HG02938 (cell line): Measurements from ENCODE around the gene MAPK7.
"Not testable (repeated sequence)": the region's sequence is repeated elsewhere in the genome, so short reads cannot be mapped to it uniquely, and the experiment has no call there.

Experiments used
- ATAC-seq: cut with Tn5 transposase; IDR thresholded peaks from one replicate; pipeline ENCODE4 v1.9.1; 2021; ENCODE audit warnings: mild to moderate bottlenecking, moderate library complexity; ENCODE audit not compliant: unreplicated experiment

MAPK7 gene

GRCh38 chr17:19342611-19343255 lies 35.6 kb upstream of the MAPK7 start:
- ATAC-seq: no peak

DNA sequence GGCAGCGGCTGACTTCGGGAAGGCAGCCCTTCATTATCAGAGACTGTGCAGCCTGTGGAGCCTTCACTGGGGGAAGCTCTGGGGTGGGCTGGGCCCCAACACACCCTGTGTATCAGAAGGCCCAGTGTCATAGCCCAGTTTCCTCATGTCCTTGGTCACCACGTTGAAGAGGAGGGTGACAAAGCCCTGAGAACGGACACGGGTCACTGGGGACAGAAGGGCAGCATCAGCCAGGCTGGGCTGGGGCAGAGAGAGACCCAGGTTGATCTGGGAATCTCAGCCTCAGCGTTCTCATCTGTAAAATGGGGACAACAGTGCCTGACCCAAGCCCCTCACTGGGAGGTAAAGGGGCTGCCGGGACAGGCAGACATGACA lies 35.1 kb upstream of the MAPK7 start:
- ATAC-seq: no peak

DNA sequence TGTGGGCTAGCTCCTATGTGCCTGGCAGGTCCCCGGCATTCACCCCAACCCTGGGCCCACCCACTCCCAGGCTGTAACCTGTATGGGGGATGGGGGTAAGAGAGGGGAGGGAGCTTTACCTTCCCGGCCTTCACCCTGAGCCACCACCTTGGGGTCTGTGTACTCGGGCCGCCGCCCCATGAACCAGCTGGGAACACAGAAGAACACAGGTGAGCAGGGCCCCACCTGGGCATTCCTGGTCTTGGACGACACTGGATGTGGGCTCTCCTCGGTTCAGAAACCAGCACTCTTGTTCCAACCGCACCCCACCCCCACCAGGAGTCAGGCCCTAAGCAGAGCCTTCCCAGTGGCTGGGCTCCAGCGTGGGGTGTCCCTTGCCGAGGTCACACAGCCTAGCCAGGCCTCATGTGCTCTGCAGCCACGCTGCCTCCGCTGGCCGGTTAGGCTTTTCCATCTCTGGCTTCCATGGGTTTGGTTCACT lies 34.6 kb upstream of the MAPK7 start:
- ATAC-seq: no peak

DNA sequence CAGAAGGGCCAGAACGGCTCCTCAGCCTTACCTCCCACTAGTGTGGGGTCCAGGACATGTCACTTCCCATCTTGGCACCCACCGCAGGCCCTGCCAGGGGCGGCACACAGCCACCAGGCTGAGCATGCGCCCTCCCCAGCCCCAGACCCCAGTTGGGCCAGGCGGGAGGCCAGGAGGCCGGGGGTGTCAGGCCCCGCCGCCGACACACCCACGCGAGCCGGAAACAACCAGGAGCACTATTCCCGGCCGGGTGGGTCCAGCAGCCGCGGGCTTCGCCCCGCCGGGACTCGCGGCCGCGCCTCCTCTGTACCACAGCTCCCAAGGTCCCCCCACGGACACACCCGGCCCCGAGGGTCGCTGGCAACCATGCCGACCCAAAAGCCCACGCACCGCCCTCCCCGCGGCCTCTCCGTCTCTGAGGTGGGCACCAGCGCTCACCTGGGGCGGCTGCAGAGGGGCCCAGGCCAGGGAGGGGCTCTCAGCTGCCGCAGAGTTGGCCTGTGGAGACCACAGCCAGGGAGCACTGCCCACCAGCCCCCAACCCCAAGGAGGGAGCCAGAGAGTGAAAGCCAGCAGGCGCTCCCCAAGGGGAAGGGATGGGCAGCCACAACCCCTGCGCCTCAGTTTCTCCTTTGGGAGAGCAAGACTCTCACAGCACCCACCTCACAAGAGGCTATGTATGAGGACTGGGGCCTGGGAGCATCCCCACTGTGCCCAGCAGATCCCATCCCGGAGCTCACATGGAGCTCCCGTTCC lies 33.8 kb upstream of the MAPK7 start:
- no peak for ATAC-seq

DNA sequence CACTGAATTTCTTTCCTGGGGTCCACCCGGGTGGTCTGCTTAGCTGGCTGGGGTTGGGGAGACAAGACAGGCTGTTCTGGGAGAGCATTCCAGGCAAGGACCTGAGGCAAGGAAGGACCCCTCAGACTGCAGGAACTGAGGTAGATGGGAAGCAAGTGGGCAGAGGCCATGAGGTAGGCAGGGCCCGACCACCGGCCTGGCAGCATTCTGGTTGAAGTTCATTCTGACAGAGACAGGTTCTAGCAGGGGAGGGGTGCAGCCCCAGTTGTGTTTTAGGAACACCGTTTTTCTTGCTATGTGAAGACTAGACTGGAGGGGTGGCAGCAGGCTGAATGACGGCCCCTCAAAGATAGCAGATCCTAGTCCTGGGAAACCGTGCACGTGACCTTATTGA lies 33.2 kb upstream of the MAPK7 start:
- no peak for ATAC-seq

GRCh38 chr17:19345486-19346350 lies 32.6 kb upstream of the MAPK7 start:
- ATAC-seq: no peak

DNA sequence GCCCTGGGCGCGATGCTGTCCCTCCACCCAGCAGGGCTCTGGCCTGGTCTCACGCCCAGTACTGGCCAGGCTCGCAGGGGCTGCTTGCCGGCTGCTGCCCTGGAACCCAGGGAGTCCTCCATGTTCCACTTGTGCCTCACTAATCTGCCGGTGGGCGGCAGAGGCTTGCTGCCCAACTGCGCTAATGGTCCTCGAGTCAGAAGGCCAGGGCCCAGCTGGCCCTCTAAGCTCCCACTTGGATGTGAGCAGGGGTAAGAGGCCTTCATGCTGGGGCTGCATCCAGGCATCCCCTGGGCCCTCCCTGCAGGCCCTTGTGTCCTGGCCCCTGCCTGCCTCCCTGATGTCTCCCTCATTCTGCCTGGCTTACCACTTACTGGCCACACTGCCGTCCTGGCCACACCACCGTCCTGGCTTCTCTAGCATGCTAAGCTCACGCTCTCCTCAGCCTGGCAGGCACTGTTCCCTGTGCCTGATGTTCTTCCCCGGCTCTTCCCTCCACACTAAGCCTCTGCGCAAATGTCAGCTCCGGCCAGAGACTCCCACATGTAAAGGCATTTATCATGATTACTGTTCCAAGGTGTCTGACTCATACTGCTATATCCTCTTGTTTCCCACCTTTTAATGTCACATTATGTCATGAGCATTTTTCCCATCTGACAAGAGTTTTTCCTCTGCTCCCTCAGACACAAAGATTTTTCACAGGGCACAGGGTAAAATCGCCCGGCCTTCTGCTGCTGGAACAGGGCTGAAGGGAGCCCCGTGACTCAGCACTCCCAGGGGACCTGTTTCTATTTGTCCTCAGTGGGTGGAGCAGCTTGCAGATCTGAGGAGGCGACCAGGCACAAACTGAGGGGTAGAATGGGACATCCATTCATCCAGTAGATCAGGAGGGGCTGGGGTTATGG lies 31.7 kb upstream of the MAPK7 start:
- no peak for ATAC-seq

DNA sequence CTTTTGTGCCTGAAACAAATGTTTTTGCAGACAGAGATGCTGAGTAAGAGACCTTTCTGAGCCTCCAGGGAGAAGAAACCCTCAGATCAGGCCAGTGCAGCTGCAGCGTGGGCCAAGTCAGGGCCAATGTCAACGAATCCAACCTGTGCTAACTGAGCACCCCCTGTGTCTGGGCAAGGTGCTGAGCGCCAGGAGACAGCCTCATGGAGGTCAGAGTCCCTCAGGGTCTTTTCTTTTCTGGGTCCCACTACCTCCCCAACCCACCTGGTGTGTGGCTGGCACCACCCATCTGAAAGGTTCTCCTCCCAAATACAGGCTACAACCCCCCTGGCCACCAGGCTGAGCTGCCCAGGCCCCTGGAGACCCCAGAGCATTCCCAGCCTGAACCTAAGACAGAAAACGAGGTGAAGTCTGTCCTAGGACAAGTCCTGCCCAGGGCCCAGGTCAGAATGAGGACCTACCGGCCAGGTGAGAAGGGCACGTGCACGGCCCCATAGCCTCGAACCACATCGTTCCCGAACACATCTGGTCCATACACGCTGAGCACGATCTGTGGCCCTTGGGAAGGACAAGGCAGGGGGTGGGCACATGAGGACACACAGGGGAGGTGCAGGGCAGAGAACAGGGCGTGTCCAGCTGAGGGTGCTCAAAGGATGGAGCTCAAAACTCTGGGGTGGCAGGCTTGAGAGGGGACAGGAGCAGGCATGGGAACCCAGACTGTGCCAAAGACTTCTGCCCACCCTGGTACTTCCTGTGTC lies 30.8 kb upstream of the MAPK7 start:
- ATAC-seq: no peak

DNA sequence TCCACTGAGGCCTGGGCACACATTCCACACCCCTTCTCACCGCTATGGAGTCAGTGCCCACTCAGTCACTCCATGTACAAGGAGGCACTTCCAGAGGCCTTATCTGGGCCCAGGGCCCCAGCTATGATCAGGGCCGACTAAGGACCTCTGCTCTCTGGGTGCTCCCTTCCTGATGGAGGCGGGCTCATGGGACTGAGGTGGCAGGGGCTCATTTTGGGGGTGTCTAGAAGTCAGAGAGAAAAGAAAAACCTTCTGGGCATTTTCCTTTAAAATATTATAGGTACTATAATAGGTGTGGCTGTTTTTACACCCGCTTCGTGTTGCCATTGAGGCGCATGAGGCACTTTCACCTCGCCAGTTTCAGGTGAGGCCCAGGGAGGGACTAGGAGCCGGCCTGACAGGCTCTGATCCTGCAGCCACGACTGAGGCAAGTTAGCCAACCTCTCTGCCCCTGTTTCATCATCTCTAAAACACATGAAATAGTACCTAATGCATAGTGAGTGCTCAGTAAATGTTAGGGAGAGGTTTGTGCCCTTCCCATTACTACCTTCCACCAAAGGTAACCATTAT lies 30.1 kb upstream of the MAPK7 start:
- ATAC-seq: no peak

DNA sequence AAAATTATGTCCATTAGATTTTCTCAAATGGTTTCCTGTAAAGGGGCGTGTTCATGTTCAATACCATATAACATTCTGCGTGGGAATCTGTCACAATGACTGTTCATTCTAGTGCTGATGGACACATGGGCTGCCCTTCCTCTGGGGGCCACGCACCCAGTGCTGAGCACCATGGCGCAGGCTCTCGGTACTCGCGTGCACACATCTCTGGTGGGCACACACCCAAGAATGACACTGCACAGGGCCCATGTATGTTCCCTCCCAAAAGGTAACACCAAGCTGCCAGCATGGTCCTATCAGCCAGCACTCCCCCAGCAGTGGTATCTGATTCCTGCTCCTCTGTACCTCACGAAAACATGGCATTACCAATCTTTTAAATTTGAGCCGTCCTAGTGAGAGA lies 29.5 kb upstream of the MAPK7 start:
- no peak for ATAC-seq

DNA sequence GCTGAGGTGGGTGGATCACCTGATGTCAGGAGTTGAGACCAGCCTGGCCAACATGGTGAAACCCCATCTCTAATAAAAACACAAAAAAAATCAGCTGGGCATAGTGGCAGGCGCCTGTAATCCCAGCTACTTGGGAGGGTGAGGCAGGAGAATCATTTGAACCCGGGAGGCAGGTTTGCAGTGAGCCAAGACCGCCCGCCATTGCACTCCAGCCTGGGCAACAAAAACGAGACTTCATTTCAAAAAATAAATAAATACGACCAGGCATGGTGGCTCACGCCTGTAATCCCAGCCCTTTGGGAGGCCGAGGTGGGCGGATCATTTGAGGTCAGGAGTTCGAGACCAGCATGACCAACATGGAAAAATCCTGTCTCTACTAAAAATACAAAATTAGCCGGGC lies 24.9 kb upstream of the MAPK7 start:
- ATAC-seq: not testable (repeated sequence)

GRCh38 chr17:19354748-19355147 lies 23.6 kb upstream of the MAPK7 start:
- ATAC-seq: no peak

GRCh38 chr17:19357351-19357750 lies 20.9 kb upstream of the MAPK7 start:
- no peak for ATAC-seq

DNA sequence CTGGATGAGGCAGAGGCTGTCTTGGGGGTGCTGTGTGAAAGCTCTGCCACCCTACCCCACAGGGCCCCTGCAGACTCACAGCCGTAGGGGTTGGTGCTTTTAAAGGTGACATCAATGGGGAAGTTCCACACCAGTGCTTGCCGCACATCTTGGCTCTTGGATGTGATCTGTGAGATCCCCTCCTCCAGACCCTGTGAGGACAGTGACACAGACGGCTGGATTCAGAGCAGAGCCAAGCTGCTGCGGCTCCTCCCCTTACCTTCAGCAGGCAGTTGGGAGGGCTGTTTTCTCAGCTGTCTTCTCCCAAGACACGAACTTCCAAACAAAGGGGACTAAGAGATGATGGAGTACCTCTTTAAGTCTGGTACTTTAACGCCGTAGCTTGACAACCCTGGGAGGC lies 20.5 kb upstream of the MAPK7 start:
- ATAC-seq: no peak

DNA sequence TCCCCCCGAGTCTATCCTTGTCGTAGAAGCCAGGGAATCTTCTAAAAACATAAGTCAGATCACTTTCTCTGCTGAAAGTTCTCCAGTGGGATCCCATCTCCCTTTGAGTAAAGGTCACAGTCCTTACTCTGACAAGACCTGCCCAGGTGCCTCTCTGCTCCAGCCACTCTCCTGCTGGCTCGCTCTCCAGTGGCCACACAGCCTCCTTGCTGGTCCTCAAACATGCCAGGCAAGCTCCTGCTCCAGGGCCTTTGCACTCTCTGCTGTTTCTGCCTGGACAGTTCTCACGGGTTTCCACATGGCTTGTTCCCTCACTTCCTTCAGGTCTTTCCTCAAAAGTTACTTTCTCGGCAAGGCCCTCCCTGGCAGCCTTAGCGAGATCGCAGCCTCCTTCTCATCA lies 19.1 kb upstream of the MAPK7 start:
- ATAC-seq: no peak

DNA sequence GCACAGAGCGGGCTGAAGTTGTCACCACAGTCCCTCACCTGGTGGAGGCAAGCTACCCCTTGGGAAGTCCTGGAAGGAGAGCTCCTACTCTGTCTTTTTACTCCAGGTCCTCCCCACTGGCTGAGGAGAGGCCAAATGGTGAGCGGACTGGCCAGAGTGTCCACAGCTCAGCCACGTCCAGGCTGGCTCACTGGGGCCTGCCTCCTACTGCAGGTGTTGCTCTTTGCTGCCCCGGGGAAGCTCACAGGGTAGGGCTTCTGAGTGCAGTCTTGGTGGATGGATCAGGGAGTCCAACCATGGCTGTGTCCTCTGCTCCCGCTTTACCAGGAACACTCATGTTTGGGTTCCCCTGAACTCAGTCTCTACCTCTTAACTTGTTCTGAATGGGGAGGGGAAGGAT lies 18.4 kb upstream of the MAPK7 start:
- ATAC-seq: no peak

DNA sequence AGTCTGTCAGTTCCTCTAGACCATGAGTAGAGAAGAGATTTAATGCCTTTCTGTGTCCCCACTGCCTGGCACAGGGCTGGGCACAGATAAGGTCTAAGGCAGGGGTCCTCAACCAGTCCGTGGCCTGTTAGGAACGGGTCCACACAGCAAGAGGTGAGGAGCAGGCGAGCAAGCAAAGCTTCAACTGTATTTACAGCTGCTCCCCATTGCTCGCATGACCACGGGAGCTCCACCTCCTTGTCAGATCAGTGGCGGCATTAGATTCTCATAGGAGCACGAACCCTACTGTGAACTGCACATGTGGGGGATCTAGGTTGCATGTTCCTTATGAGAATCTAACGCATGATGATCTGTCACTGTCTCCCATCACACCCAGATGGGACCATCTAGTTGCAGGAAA lies 17.5 kb upstream of the MAPK7 start:
- ATAC-seq: no peak

DNA sequence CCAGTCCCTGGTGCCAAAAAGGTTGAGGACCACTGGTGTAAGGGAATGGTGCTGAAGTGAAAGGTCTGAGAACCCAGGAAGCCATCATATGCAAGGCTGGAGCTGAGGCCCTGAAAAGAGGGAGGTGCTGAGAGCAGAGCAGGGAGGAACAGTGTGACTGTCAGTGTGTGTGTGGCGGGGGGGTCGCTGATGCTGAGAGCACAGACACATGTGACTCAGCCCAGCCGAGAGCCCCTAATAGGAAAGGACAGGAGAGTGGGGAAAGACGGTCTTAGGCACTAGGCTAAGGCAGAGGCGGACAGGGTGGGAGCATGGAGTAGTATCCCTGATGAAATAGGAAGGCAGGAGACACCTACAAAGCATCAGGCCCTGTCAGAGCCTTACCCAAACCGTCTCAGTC lies 17.0 kb upstream of the MAPK7 start:
- no peak for ATAC-seq

GRCh38 chr17:19361944-19362276 lies 16.4 kb upstream of the MAPK7 start:
- no peak for ATAC-seq
